Skeletal muscle cell (primary cell): ENCODE data around the gene STX2.
A peak's percentile ranks its signal among the peaks of the same experiment; 100 is the strongest.
"Not testable (repeated sequence)": the region's sequence is repeated elsewhere in the genome, so short reads cannot be mapped to it uniquely, and the experiment has no call there.

Source experiments
- DNase-seq: peaks from one replicate; pipeline ENCODE4 v3.0.0-alpha.2; 2010; ENCODE audit warnings: low read depth
- H3K4me3 ChIP-seq: 2 replicates; pipeline ENCODE4 v1.5.1; 2011; ENCODE audit warnings: low read depth, mild to moderate bottlenecking, control low read depth, low read length, moderate library complexity

STX2 gene

GRCh38 chr12:130871286-130872178, 32.5 kb upstream of the STX2 start, which contains the start of gene RAN:
TSS of gene RAN (plus strand) at chr12:130872066. CDS start at chr12:130872594, 528 bp downstream.
- H3K4me3 ChIP-seq, result peak within 1 kb of the TSS; percentile 90
- DNase-seq, result peak; percentile 76

DNA sequence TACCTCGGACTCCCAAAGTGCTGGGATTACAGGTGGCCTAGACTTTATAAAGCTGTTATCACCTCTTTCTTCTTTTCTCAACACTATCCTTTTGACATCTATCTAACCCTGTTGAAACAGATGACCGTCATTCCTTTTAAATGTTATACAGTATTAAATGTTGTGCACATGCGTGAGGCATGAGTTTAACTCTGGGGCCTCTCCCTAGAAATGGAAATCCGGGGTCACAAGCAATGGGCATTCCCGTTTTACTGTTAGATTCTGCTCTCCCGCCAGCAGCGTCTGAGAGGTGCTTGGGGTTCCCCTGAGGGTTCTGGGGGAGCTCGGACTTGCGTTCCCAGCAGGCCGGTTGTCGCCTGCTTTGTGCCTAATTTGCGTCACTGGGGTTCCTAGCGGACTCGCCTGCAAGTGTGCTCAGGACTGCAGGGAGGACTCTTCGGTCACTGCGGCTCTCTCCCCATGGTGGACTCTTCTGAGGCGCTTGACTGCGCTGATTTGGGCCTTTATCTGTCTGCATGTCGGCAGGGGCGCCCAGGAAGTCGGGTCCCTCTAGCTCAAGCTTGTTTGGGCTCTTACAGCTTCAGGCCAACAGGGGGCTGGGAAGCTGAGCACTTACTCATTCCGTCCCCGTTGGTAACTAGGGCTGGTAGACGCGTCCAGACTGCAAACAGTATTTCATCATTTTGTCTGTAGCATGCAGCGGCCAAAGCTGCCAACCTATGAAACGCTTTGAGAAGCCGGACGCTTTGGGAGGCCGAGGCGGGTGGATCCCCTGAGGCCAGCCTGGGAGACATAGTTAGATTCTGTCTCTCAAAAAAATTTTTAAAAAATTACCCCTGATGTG, 31.6 kb upstream of the STX2 start:
- peak overlapping the region; percentile 61 for H3K4me3 ChIP-seq

GRCh38 chr12:130868412-130868811, 29.4 kb upstream of the STX2 start:
- no peak for DNase-seq

More for the DNA sequence above, 31.6 kb upstream of the STX2 start:
- DNase-seq, result peak; percentile 91

GRCh38 chr12:130863298-130863697, 24.2 kb upstream of the STX2 start:
- no peak for DNase-seq
- H3K4me3 ChIP-seq, result no peak overlapping the region

More at GRCh38 chr12:130868412-130868811, 29.4 kb upstream of the STX2 start:
- no peak overlapping the region for H3K4me3 ChIP-seq

DNA sequence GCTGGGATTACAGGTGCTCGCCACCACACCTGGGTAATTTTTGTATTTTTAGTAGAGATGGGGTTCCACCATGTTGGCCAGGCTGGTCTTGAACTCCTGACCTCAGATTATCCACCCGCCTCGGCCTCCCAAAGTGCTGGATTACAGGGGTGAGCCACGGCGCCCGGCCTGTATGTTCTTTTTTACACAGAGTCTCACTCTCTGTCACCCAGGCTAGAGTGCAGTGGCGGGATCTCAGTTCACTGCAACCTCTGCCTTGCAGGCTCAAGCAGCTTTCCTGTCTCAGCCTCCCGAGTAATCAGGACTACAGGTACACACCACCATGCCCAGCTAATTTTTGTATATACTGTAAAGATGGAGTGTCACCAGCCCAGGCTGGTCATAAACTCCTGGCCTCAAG, 23.7 kb upstream of the STX2 start:
- not testable (repeated sequence) for DNase-seq, H3K4me3 ChIP-seq

- H3K4me3 ChIP-seq, result no peak overlapping the region
- no peak for DNase-seq
Observed at GRCh38 chr12:130862161-130862560, 23.1 kb upstream of the STX2 start.

GRCh38 chr12:130860311-130860710, 21.3 kb upstream of the STX2 start:
- DNase-seq, result no peak

GRCh38 chr12:130859161-130859560, 20.1 kb upstream of the STX2 start:
- DNase-seq, result no peak
- H3K4me3 ChIP-seq, result no peak overlapping the region

More at GRCh38 chr12:130860311-130860710, 21.3 kb upstream of the STX2 start:
- no peak overlapping the region for H3K4me3 ChIP-seq

GRCh38 chr12:130858084-130858483, 19.0 kb upstream of the STX2 start:
- no peak overlapping the region for H3K4me3 ChIP-seq
- no peak for DNase-seq

GRCh38 chr12:130856088-130856487, 17.0 kb upstream of the STX2 start:
- no peak for DNase-seq
- no peak overlapping the region for H3K4me3 ChIP-seq

GRCh38 chr12:130850418-130851021, 11.5 kb upstream of the STX2 start:
- H3K4me3 ChIP-seq, result no peak overlapping the region
- no peak for DNase-seq

DNA sequence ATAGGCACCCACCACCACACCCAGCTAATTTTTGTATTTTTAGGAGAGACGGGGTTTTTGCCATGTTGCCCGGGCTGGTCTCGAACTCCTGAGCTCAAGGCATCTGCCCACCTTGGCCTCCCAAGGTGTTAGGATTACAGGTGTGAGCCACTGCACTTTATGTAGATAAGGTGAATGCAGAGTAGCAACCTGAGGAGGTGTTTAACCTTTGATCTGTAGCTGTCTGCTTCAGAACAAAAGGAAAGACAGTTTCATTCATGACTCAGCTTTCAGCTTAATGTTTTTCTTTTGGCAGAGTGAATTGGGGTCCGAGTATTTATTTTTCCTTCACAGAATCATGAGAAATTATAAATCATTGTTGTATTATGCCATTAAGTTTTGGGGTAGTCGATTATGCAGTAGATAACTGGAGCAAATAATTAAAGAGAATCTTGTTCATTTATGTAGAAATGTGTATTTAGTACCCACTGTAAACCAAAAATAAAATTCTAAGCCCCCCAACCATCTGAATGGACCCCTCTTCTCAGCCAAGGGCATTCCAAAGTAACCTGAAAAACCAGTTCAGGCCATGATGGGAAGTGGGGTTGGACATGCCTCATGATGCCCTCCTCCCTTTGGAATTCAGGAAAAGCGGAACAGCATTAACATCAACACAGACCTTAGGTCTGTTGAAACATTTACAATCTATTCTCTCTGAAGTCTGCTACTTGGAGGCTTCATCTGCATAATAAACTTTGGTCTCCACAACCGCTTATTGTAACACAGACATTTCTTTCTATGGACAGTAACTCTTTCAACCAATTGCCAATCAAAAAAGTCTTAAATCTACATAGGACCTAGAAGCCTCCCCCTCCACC, 10.7 kb upstream of the STX2 start:
- H3K4me3 ChIP-seq, result no peak overlapping the region
- no peak for DNase-seq

GRCh38 chr12:130848785-130849305, 9.8 kb upstream of the STX2 start:
- not testable (repeated sequence) for DNase-seq, H3K4me3 ChIP-seq

GRCh38 chr12:130848105-130848504, 9.1 kb upstream of the STX2 start:
- not testable (repeated sequence) for DNase-seq, H3K4me3 ChIP-seq

DNA sequence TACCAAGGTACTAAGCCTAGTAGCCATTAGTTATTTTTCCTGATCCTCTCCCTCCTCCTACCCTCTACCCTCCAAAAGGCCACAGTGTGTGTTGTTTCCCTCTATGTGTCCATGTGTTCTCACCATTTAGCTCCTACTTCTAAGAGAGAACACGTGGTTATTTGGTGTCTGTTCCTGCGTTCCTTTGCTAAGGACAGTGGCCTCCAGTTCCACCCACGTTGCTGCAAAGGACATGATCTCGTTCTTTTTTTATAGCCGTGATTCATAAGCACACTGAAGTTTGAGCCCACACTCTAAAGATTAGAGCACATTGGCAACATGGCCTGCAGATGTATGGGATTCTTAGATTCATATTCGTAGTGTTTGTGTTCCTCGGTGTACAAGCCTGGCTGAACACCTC, 8.1 kb upstream of the STX2 start:
- no peak overlapping the region for H3K4me3 ChIP-seq
- DNase-seq, result peak; percentile 73

GRCh38 chr12:130846369-130846768, 7.3 kb upstream of the STX2 start:
- no peak overlapping the region for H3K4me3 ChIP-seq
- DNase-seq, result peak; percentile 77

GRCh38 chr12:130839770-130840404, 837 bp upstream of the STX2 start:
- peak overlapping the region; percentile 49 for H3K4me3 ChIP-seq
- DNase-seq, result no peak

- H3K4me3 ChIP-seq, result peak overlapping the region; percentile 74
- DNase-seq, result no peak
Observed at GRCh38 chr12:130838284-130838950, 633 bp downstream of the STX2 start.
